Activated CD4-positive, alpha-beta memory T cell treated with anti-CD3 and anti-CD28 coated beads, Interleukin-2, amount 10 ng/mL, durations not matched to agents 7 days and 5 days (primary cell): ENCODE results near the gene HYOU1. TPM values are rescaled to one million over a fixed set of nuclear protein-coding genes. Genes with fewer than 3 reads are reported as not detected.
A peak's percentile ranks its signal among the peaks of the same experiment; 100 is the strongest.
"Not testable (repeated sequence)": the region's sequence is repeated elsewhere in the genome, so short reads cannot be mapped to it uniquely, and the experiment has no call there.

Source experiments
- CTCF ChIA-PET: fragments of 350-600 bp; sonication (Branson Sonifier 250); formaldehyde crosslinking; loops from one replicate; lab custom pipeline; 2021; ENCODE audit warnings: antibody characterized with exemption, inconsistent platforms; lab: Charles Lee
- POLR2A ChIA-PET: fragments of 350-600 bp; sonication (Branson Sonifier 250); formaldehyde crosslinking; loops from one replicate; lab custom pipeline; 2021; ENCODE audit warnings: antibody characterized with exemption; lab: Charles Lee
- DNase-seq: peaks from one replicate; pipeline ENCODE4 v3.0.0-alpha.2; 2020
- H3K27ac Mint-ChIP-seq: one replicate; pipeline ENCODE4 v1.8.0; 2021; ENCODE audit warnings: mild to moderate bottlenecking, mixed read lengths
- H3K27me3 Mint-ChIP-seq: one replicate; pipeline ENCODE4 v1.8.0; 2021; ENCODE audit warnings: mixed read lengths
- H3K36me3 Mint-ChIP-seq: one replicate; pipeline ENCODE4 v1.8.0; 2021; ENCODE audit warnings: low read depth, mixed read lengths
- H3K4me1 Mint-ChIP-seq: one replicate; pipeline ENCODE4 v1.8.0; 2021; ENCODE audit warnings: mixed read lengths
- H3K4me3 Mint-ChIP-seq: one replicate; pipeline ENCODE4 v1.8.0; 2021; ENCODE audit warnings: mild to moderate bottlenecking, mixed read lengths
- H3K9me3 Mint-ChIP-seq: one replicate; pipeline ENCODE4 v1.8.0; 2021; ENCODE audit warnings: mixed read lengths
- total RNA-seq, 2 experiments: library from RNA; stranded (reverse); gene quantifications; one replicate each; pipeline ENCODE4 v1.2.3, GENCODE V29; 2021

HYOU1 gene
- total RNA-seq, 2 experiments from 2014 or later: 123 to 125 TPM

GRCh38 chr11:119033421-119033820, 23.6 kb downstream of the HYOU1 start:
- H3K9me3 Mint-ChIP-seq, H3K27ac Mint-ChIP-seq, H3K27me3 Mint-ChIP-seq, H3K36me3 Mint-ChIP-seq, H3K4me3 Mint-ChIP-seq, POLR2A ChIA-PET, DNase-seq: not testable (repeated sequence)
- CTCF ChIA-PET: interaction anchor here (0.7 to 2.9 kb wide), 4 partner anchors 9 to 136 kb away, joined by 3 to 9 read pairs (median 4); partner anchors contain the start of gene HYOU1
- H3K4me1 Mint-ChIP-seq: peaks cover 20% of the 10 kb centered on the region

- Mint-ChIP-seq H3K4me3 (no peak overlapping the region), H3K27me3 (no peaks in the 10 kb centered on the region), H3K4me1 (peaks cover 28% of the 10 kb centered on the region), H3K27ac (no peak overlapping the region), H3K9me3 (no peaks in the 10 kb centered on the region), H3K36me3 (peaks cover 12% of the 10 kb centered on the region)
- POLR2A ChIA-PET: interaction anchor here (0.9 to 5.9 kb wide), 6 partner anchors 10 to 137 kb away, joined by 3 to 115 read pairs (median 11); partner anchors contain the start of genes HYOU1, RPS25, TRAPPC4 and VPS11
- CTCF ChIA-PET: interaction anchor here (0.9 to 3.4 kb wide), 11 partner anchors 9 to 102 kb away, joined by 3 to 29 read pairs (median 4); partner anchors contain the start of genes CENATAC, HYOU1, RPS25 and TRAPPC4
- no peak for DNase-seq
Observed at GRCh38 chr11:119031912-119032280, 25.1 kb downstream of the HYOU1 start.

DNA sequence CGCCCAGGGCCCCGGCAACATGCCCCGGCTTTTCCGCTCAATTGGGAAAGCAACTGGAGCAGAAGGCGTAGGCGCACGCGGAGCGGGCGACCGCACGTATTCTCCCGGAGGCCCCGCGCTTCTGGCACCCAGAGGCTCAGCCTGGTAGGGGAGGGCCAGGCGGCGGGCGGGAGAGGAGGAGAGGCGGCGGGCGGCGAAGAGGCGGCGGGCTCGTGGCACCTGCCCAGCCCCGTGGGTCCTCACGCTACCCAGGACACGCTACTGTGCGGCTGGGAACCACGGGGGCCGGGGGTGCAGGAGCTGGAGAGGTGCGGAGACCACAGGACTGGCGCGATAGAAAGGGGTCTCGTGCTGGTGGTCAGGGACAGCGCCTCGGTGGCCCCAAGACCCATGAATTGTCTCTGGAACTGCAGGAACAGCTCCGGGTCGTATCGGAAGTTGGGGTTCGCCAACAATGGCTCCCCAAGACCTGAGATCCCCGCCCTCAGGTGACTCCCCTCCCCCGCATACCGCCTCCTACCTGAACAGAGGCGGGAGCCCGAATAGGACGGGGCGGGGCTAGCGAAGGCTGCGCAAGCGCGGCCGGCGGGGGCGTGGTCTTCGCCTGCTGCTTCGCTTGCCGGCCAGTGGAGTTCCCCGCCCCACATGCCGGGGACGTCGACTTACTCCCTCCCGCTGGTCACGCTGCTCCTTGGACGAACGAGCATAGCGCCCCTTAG, 26.5 kb downstream of the HYOU1 start, which contains the start of gene SLC37A4:
Gene SLC37A4, minus strand, starts transcription at position 549 of the 719 bp plus-strand sequence.
- no peaks in the 10 kb centered on the region for H3K27me3 Mint-ChIP-seq
- POLR2A ChIA-PET: interaction anchor here (0.7 to 5.9 kb wide), 16 partner anchors 9 to 242 kb away, joined by 3 to 115 read pairs (median 5); partner anchors contain the start of genes CENATAC, HMBS, HYOU1 and RPS25
- H3K27ac Mint-ChIP-seq: peak within 1 kb of the TSS; percentile 78
- peaks cover 29% of the 10 kb centered on the region for H3K4me1 Mint-ChIP-seq
- no peaks in the 10 kb centered on the region for H3K9me3 Mint-ChIP-seq
- H3K36me3 Mint-ChIP-seq: peaks cover 16% of the 10 kb centered on the region
- DNase-seq: peak; percentile 98
- CTCF ChIA-PET: interaction anchor here (0.9 to 3.4 kb wide), 11 partner anchors 9 to 101 kb away, joined by 3 to 29 read pairs (median 4); partner anchors contain the start of genes CENATAC, HYOU1, RPS25 and TRAPPC4
- H3K4me3 Mint-ChIP-seq: peak within 1 kb of the TSS; percentile 77

GRCh38 chr11:119030029-119030328, 27.0 kb downstream of the HYOU1 start:
- peak overlapping the region; percentile 78 for H3K27ac Mint-ChIP-seq
- ChIA-PET POLR2A (interaction anchor here (1.1 to 5.9 kb wide), 15 partner anchors 8 to 241 kb away, joined by 3 to 115 read pairs (median 6); partner anchors contain the start of genes CENATAC, HMBS, HYOU1 and RPS25), CTCF (interaction anchor here (0.5 to 3.4 kb wide), 9 partner anchors 8 to 100 kb away, joined by 3 to 29 read pairs (median 5); partner anchors contain the start of genes CENATAC, HYOU1, RPS25 and TRAPPC4)
- peaks cover 33% of the 10 kb centered on the region for H3K4me1 Mint-ChIP-seq
- H3K9me3 Mint-ChIP-seq: no peaks in the 10 kb centered on the region
- H3K36me3 Mint-ChIP-seq: peaks cover 22% of the 10 kb centered on the region
- DNase-seq: no peak
- H3K4me3 Mint-ChIP-seq: peak overlapping the region; percentile 77
- no peaks in the 10 kb centered on the region for H3K27me3 Mint-ChIP-seq

DNA sequence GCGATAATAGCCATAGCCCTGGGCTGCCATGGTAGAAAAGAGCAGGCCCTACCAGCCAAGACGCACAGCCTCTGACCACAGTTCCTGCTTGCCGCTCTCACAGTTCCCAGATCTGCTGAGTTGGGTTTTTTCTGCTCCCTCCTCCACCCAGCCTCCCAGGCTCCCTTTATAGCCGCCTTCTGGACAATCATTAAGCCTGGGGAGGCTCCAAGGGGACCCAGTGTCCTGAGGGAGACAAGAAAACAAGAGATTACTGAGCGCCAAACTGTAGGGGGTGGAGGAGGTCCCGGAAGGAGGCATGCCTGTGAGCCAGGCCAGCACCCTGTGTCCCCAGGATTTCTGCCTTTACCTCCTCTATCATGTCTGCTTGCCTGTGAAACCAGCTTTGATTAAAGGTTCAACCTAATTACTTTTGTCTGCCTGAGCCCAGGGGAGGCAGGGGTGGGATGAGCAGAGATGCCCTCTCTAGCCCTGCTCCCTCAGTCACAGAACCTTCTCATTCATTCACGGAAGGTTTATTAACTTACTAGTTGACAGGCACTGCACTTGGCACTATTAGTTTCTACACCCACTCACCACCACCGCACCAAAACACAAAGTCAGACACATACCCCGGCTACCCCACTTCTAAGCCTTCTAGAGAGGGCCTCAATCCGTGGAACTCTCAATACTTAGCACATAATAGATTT, 27.5 kb downstream of the HYOU1 start:
- Mint-ChIP-seq H3K4me3 (peak overlapping the region; percentile 77), H3K9me3 (no peaks in the 10 kb centered on the region), H3K4me1 (peaks cover 36% of the 10 kb centered on the region), H3K27me3 (no peaks in the 10 kb centered on the region), H3K27ac (peak overlapping the region; percentile 78), H3K36me3 (peaks cover 26% of the 10 kb centered on the region)
- POLR2A ChIA-PET: interaction anchor here (1.2 to 5.9 kb wide), 14 partner anchors 8 to 241 kb away, joined by 3 to 115 read pairs (median 6); partner anchors contain the start of genes CENATAC, HYOU1, RPS25 and TRAPPC4
- CTCF ChIA-PET: interaction anchor here (0.5 to 3.4 kb wide), 8 partner anchors 8 to 100 kb away, joined by 3 to 29 read pairs (median 5); partner anchors contain the start of genes CENATAC, HYOU1, RPS25 and TRAPPC4
- peak; percentile 42 for DNase-seq

DNA sequence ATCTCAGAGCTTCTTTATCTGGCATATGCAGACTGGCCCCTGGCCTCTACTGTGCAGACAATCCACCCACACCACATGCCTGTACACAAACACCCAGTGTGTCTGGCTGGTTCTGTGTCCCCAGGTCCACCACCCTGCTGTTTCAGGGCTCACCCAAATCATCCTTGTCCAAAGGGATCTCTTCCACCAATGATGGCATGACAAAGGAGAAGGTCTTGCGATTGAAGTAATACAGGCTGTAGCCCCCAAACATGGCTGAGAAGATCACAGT, 28.0 kb downstream of the HYOU1 start:
- CTCF ChIA-PET: interaction anchor here (1.0 to 3.4 kb wide), 4 partner anchors 10 to 99 kb away, joined by 3 to 29 read pairs (median 4); partner anchors contain the start of genes HYOU1, RPS25 and TRAPPC4
- no peaks in the 10 kb centered on the region for H3K27me3 Mint-ChIP-seq
- POLR2A ChIA-PET: interaction anchor here (1.4 to 5.9 kb wide), 8 partner anchors 11 to 237 kb away, joined by 3 to 115 read pairs (median 12); partner anchors contain the start of genes CENATAC, HYOU1, RPS25 and TRAPPC4
- peak overlapping the region; percentile 78 for H3K27ac Mint-ChIP-seq
- peak overlapping the region; percentile 77 for H3K4me3 Mint-ChIP-seq
- DNase-seq: no peak
- H3K4me1 Mint-ChIP-seq: peaks cover 41% of the 10 kb centered on the region
- H3K36me3 Mint-ChIP-seq: peaks cover 31% of the 10 kb centered on the region
- no peaks in the 10 kb centered on the region for H3K9me3 Mint-ChIP-seq

DNA sequence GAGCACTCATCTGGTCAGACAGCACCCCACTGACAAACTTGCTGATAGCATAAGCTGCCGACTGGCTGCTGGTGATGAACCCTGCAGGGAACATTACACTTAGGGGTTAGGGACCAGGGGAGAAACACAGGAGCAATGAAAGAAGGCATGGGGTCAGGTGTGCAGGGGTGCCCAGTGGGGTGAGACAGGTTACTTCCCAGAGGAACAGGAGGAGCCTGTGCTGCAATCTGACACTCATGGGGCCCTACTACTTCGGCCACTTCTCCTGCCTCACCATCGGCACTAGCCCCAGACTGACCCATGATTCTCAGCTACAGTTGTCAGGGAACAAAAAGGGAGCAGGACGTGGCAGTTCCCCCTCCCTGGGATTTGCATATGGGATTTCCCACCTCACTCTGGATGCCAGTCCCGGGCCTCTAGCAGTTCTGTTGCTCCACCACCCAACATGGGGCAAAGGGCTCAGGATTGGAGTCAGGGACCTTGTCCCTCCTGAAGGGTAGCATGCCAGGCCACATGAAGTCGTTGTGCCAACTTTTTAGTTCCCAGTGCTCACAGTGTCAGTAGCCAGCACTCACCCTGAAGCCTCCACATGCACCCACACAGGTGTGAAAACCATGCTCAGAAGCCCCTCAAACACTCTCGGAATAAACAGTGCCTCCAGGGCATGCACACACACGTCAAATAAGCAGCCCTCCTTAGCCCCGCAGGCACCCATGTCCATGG, 28.5 kb downstream of the HYOU1 start:
- Mint-ChIP-seq H3K4me3 (peak overlapping the region; percentile 77), H3K36me3 (peaks cover 36% of the 10 kb centered on the region), H3K27me3 (no peaks in the 10 kb centered on the region), H3K4me1 (peaks cover 45% of the 10 kb centered on the region), H3K27ac (peak overlapping the region; percentile 78), H3K9me3 (no peaks in the 10 kb centered on the region)
- CTCF ChIA-PET: interaction anchor here (0.5 to 3.4 kb wide), 2 partner anchors 10 to 40 kb away, joined by 3 to 29 read pairs; partner anchors contain the start of genes RPS25 and TRAPPC4
- no peak for DNase-seq
- POLR2A ChIA-PET: interaction anchor here (4.2 to 5.9 kb wide), 2 partner anchors 11 to 39 kb away, joined by 18 to 115 read pairs; partner anchors contain the start of genes RPS25, TRAPPC4 and VPS11

- ChIA-PET CTCF (no interaction called here), POLR2A (interaction anchor here (4.2 to 5.9 kb wide), 2 partner anchors 10 to 40 kb away, joined by 18 to 115 read pairs; partner anchors contain the start of genes RPS25, TRAPPC4 and VPS11)
- peaks cover 42% of the 10 kb centered on the region for H3K36me3 Mint-ChIP-seq
- peaks cover 50% of the 10 kb centered on the region for H3K4me1 Mint-ChIP-seq
- H3K9me3 Mint-ChIP-seq: no peaks in the 10 kb centered on the region
- no peak overlapping the region for H3K27ac Mint-ChIP-seq
- no peak for DNase-seq
- H3K4me3 Mint-ChIP-seq: peak overlapping the region; percentile 5
- H3K27me3 Mint-ChIP-seq: no peaks in the 10 kb centered on the region
Observed at GRCh38 chr11:119027561-119028345, 29.3 kb downstream of the HYOU1 start.

DNA sequence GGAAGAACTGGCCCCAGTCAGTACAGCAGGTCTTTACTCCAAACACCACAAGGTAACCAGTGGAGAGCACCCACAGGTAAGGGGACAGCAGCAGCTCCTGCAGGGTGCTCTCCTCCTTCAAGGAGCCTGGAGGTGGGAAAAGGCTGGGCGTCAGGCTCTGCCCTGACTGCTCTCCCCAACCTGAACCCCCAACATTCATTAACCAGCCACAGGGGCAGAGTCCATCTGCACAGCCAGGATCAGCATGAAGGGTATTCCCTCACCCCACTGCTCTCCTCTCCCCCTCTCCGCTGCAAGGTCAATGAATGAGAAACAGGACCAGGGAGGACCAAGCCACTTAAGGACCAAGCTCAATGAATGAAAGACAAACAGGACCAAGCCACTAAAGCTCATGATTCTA, 30.0 kb downstream of the HYOU1 start:
- no peak for DNase-seq
- no peaks in the 10 kb centered on the region for H3K27me3 Mint-ChIP-seq
- no peak overlapping the region for H3K4me3 Mint-ChIP-seq
- peaks cover 47% of the 10 kb centered on the region for H3K36me3 Mint-ChIP-seq
- POLR2A ChIA-PET: interaction anchor here (0.5 to 5.9 kb wide), 2 partner anchors 9 to 183 kb away, joined by 3 to 115 read pairs; partner anchors contain the start of genes RPS25 and TRAPPC4
- no peaks in the 10 kb centered on the region for H3K9me3 Mint-ChIP-seq
- CTCF ChIA-PET: no interaction called here
- peaks cover 54% of the 10 kb centered on the region for H3K4me1 Mint-ChIP-seq
- no peak overlapping the region for H3K27ac Mint-ChIP-seq

GRCh38 chr11:119025978-119026766, 30.8 kb downstream of the HYOU1 start:
- no peak for DNase-seq
- H3K36me3 Mint-ChIP-seq: peaks cover 53% of the 10 kb centered on the region
- H3K27me3 Mint-ChIP-seq: no peaks in the 10 kb centered on the region
- H3K4me3 Mint-ChIP-seq: no peak overlapping the region
- ChIA-PET POLR2A (interaction anchor here (1.6 to 5.9 kb wide), 2 partner anchors 8 to 29 kb away, joined by 9 to 115 read pairs; partner anchors contain the start of genes CENATAC, RPS25 and TRAPPC4), CTCF (no interaction called here)
- no peaks in the 10 kb centered on the region for H3K9me3 Mint-ChIP-seq
- H3K4me1 Mint-ChIP-seq: peaks cover 59% of the 10 kb centered on the region
- no peak overlapping the region for H3K27ac Mint-ChIP-seq
